GM12872 (cell line): ENCODE data around the gene MTMR8.

ENCODE experiments used
- TF ChIP-seq, protein P1 (sequence below): IDR thresholded peaks from 3 replicates; pipeline ENCODE4 v1.5.1; 2011; ENCODE audit warnings: low read depth, mild to moderate bottlenecking, low read length, moderate library complexity; ENCODE audit not compliant: insufficient read depth

The MTMR8 gene

DNA sequence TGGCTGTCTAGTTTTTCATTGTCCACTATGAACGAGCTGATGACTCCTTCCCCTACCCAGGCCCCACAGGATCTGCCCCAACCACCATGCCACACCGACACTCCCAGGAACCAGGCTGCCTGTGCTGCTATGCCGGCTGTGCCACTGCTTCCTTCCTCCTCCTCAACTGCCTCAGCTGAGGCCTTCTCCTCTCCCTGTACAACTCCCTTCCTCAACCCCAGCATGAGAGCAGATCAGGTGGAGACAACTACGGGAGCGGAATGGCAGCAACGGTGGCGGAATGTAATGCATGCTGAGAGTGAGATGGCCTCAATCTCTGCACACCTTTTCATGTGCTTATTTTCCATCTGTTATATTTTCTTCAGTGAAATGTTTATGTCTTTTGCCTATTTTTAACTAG lies 88.5 kb downstream of the MTMR8 start:
- TF ChIP-seq, protein P1, sequence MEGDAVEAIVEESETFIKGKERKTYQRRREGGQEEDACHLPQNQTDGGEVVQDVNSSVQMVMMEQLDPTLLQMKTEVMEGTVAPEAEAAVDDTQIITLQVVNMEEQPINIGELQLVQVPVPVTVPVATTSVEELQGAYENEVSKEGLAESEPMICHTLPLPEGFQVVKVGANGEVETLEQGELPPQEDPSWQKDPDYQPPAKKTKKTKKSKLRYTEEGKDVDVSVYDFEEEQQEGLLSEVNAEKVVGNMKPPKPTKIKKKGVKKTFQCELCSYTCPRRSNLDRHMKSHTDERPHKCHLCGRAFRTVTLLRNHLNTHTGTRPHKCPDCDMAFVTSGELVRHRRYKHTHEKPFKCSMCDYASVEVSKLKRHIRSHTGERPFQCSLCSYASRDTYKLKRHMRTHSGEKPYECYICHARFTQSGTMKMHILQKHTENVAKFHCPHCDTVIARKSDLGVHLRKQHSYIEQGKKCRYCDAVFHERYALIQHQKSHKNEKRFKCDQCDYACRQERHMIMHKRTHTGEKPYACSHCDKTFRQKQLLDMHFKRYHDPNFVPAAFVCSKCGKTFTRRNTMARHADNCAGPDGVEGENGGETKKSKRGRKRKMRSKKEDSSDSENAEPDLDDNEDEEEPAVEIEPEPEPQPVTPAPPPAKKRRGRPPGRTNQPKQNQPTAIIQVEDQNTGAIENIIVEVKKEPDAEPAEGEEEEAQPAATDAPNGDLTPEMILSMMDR, result no peak

DNA sequence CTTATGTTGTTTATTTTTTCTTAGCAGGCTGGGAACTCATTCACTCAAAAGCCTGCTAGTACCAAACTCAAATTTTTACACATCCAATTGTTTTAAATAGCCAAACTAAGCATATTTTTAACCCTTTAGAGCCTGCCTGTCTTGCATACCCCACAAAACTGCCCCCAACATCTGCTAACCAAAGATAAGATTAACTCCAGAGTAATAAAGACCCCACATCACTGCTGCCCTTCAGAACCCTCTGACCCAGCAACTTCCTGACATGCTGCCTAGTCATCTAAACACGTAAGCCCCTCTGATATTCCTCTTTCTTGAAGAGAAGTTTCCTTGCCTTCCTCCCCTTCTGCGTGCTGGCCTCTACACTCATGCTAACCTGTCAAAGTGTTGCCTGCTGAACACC lies 104.1 kb downstream of the MTMR8 start:
- TF ChIP-seq, protein P1, result no peak

GRCh38 chrX:64265265-64265664 lies 130.0 kb downstream of the MTMR8 start:
- TF ChIP-seq, protein P1, result no peak

GRCh38 chrX:64230123-64230970 lies 164.9 kb downstream of the MTMR8 start, which contains the start of gene ASB12:
Gene ASB12, minus strand, starts transcription at chrX:64230607. Its CDS starts 4,957 bp downstream, at chrX:64225650.
- TF ChIP-seq, protein P1, result no peak

- TF ChIP-seq, protein P1, result no peak
Observed at GRCh38 chrX:64229154-64229553, 166.1 kb downstream of the MTMR8 start.
